Adrenal gland (tissue), 5 donors: ENCODE measurements around the gene DLGAP1.

Source experiments
- CTCF ChIP-seq, 6 experiments: fragments of 450-650 bp in 4 of 6; fragments of 200-600 bp in 2 of 6; sonication (generic) in 1 of 6; IDR thresholded peaks; 1 replicate in 5 of 6; 2 replicates in 1 of 6; pipeline versions ENCODE4 v1.5.1 to v1.8.0; 2016 to 2021; ENCODE audit warnings: antibody characterized with exemption in 6 of 6, mild to moderate bottlenecking in 2 of 6, moderate library complexity in 1 of 6
- POLR2A ChIP-seq, 2 donors: fragments of 450-650 bp; IDR thresholded peaks; one replicate each; pipeline ENCODE4 v1.6.1; 2017; ENCODE audit warnings: antibody characterized with exemption in 2 of 2, mild to moderate bottlenecking in 2 of 2, moderate library complexity in 1 of 2
- donor health status: DM: no; HTN: no; CAD: no.

DNA sequence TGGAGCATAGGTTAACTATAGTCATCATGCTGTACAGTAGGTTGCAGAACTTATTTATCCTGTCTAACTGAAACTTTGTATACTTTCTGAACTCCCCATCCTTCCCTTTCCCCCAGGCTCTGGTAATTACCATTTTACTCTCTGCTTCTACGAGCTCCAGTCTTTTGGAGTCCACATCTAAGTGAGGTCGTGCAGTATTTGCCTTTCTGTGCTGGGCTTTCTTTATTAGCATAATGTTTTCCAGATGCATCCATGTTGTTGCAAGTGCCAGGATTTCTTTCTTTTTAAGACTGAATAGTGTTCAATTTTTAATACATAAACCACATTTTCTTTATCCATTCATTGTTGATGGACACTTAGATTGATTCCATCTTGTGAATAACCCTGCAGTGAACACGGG, 541.0 kb downstream of the DLGAP1 start:
- no peak for TF ChIP-seq POLR2A (IDR thresholded peaks at IDR 0.05)
- TF ChIP-seq CTCF (IDR thresholded peaks at IDR 0.05), result no peak
